A549 (cell line): Measurements from ENCODE around the gene CRIP2. TPM values are rescaled to one million over a fixed set of nuclear protein-coding genes. Genes with fewer than 3 reads are reported as not detected.

ENCODE experiments used
- ATAC-seq, 2 experiments: fragments of 200-7000 bp in 1 of 2; fragments of >200 bp in 1 of 2; cut with Nextera tagmentation in 1 of 2; cut with Tn5 transposase in 1 of 2; 3 replicates each; pipeline versions ENCODE4 v1.8.0 to v1.9.1; 2018 to 2020; ENCODE audit warnings: mild to moderate bottlenecking in 1 of 2, moderate library complexity in 1 of 2
- CTCF ChIA-PET: fragments of 300-600 bp; sonication (Branson Sonifier 250); formaldehyde crosslinking; extraction: SDS; loops from one replicate; lab custom pipeline; 2021; ENCODE audit warnings: antibody characterized with exemption, inconsistent platforms; lab: Yijun Ruan, JAX
- POLR2A ChIA-PET: fragments of 350-600 bp; formaldehyde crosslinking; extraction: SDS; loops from one replicate; lab custom pipeline; 2021; ENCODE audit warnings: antibody characterized with exemption, inconsistent platforms; lab: Yijun Ruan, JAX
- DNase-seq, 2 experiments: peaks; one replicate each; pipeline versions ENCODE4 v3.0.0 to v3.0.0-alpha.2; 2011 to 2016; ENCODE audit warnings: low read depth in 1 of 2, low spot score in 1 of 2
- FAIRE-seq: peaks from 2 replicates; lab custom pipeline; 2011; peaks lifted over from hg19 to GRCh38; lab: Jason Lieb, UNC
- H3K27ac ChIP-seq, 2 experiments: fragments of >200 bp; sonication (Bioruptor Twin); formaldehyde crosslinking; 3 replicates each; pipeline ENCODE4 v1.5.1; 2016 to 2017
- H3K4me1 ChIP-seq: fragments of >200 bp; sonication (Bioruptor Twin); formaldehyde crosslinking; 3 replicates; pipeline ENCODE4 v1.6.1; 2016
- H3K4me2 ChIP-seq: fragments of >200 bp; sonication (Bioruptor Twin); formaldehyde crosslinking; 3 replicates; pipeline ENCODE4 v1.6.1; 2016
- H3K4me3 ChIP-seq: fragments of >200 bp; sonication (Bioruptor Twin); formaldehyde crosslinking; 3 replicates; pipeline ENCODE4 v1.5.1; 2016
- H3K9me3 ChIP-seq: fragments of >200 bp; sonication (Bioruptor Twin); formaldehyde crosslinking; 3 replicates; pipeline ENCODE4 v1.6.1; 2016
- BHLHE40 ChIP-seq: IDR thresholded peaks from 2 replicates; pipeline ENCODE4 v1.6.1; 2012; ENCODE audit warnings: low read depth, low read length, inconsistent platforms
- CBX2 ChIP-seq: fragments of 200-600 bp; sonication (generic); IDR thresholded peaks from 2 replicates; pipeline ENCODE4 v1.6.1; 2016; ENCODE audit warnings: low read depth, mild to moderate bottlenecking, borderline replicate concordance
- CEBPB ChIP-seq, 2 experiments: fragments of >200 bp in 1 of 2; sonication (Bioruptor Twin) in 1 of 2; formaldehyde crosslinking in 1 of 2; IDR thresholded peaks; 2 replicates each; pipeline ENCODE4 v1.6.1; 2012 to 2016
- CHD2 ChIP-seq: fragments of 150-350 bp; IDR thresholded peaks from 2 replicates; pipeline ENCODE4 v1.6.1; 2014; ENCODE audit warnings: low read length; ENCODE audit not compliant: partially characterized antibody
- CHD4 ChIP-seq: fragments of 200-600 bp; sonication (generic); IDR thresholded peaks from 2 replicates; pipeline ENCODE4 v1.6.1; 2016; ENCODE audit warnings: antibody characterized with exemption, mild to moderate bottlenecking, borderline replicate concordance
- EHF ChIP-seq: fragments of 250-450 bp; sonication (Bioruptor Pico); IDR thresholded peaks from 2 replicates; pipeline ENCODE4 v1.5.0; 2020; ENCODE audit warnings: mild to moderate bottlenecking
- EHMT2 ChIP-seq: fragments of 200-600 bp; sonication (generic); IDR thresholded peaks from 2 replicates; pipeline ENCODE4 v1.6.1; 2016; ENCODE audit warnings: antibody characterized with exemption, low read depth, mild to moderate bottlenecking, moderate library complexity
- FOSB ChIP-seq: fragments of 250-450 bp; sonication (Bioruptor Pico); IDR thresholded peaks from 2 replicates; pipeline ENCODE4 v1.5.0; 2020; ENCODE audit warnings: mild to moderate bottlenecking, moderate library complexity
- FOXS1 ChIP-seq: fragments of 250-450 bp; sonication (Bioruptor Pico); IDR thresholded peaks from 2 replicates; pipeline ENCODE4 v1.5.0; 2020; ENCODE audit warnings: mild to moderate bottlenecking, moderate library complexity
- HDAC2 ChIP-seq: fragments of 200-600 bp; sonication (generic); IDR thresholded peaks from 2 replicates; pipeline ENCODE4 v1.6.1; 2016
- HOXB13 ChIP-seq: fragments of 250-450 bp; sonication (Bioruptor Pico); IDR thresholded peaks from 2 replicates; pipeline ENCODE4 v1.5.0; 2020; ENCODE audit warnings: low read depth, mild to moderate bottlenecking, moderate library complexity
- HOXB5 ChIP-seq: fragments of 250-450 bp; sonication (Bioruptor Pico); IDR thresholded peaks from 2 replicates; pipeline ENCODE4 v1.5.0; 2020; ENCODE audit warnings: mild to moderate bottlenecking, moderate library complexity
- MYC ChIP-seq: IDR thresholded peaks from 2 replicates; pipeline ENCODE4 v1.6.1; 2012; ENCODE audit warnings: mild to moderate bottlenecking, inconsistent platforms, low read length, improper control_type of control experiment, borderline replicate concordance
- NFE2L2 ChIP-seq: fragments of 150-350 bp; conservative IDR thresholded peaks from 2 replicates; pipeline ENCODE4 v1.6.1; 2014; ENCODE audit warnings: low read length
- POLR2A ChIP-seq: IDR thresholded peaks from 2 replicates; pipeline ENCODE4 v1.6.1; 2012; ENCODE audit warnings: mild to moderate bottlenecking, low read length
- POLR2AphosphoS2 ChIP-seq: conservative IDR thresholded peaks from 2 replicates; pipeline ENCODE4 v1.6.1; 2012; ENCODE audit warnings: low read length, improper control_type of control experiment, inconsistent platforms
- RAD21 ChIP-seq, 2 experiments: fragments of >200 bp in 1 of 2; sonication (Bioruptor Twin) in 1 of 2; formaldehyde crosslinking in 1 of 2; IDR thresholded peaks in 1 of 2; conservative IDR thresholded peaks in 1 of 2; 2 replicates in 1 of 2; 3 replicates in 1 of 2; pipeline ENCODE4 v1.6.1; 2012 to 2018; ENCODE audit warnings: inconsistent platforms in 1 of 2
- RARB ChIP-seq: fragments of 250-450 bp; sonication (Bioruptor Pico); IDR thresholded peaks from 2 replicates; pipeline ENCODE4 v1.8.0; 2021; ENCODE audit warnings: mild to moderate bottlenecking, moderate library complexity
- SREBF2 ChIP-seq: fragments of 450-650 bp; IDR thresholded peaks from 2 replicates; pipeline ENCODE4 v1.6.1; 2014; ENCODE audit warnings: mild to moderate bottlenecking, moderate library complexity
- ZC3H11A ChIP-seq: fragments of 450-650 bp; IDR thresholded peaks from 2 replicates; pipeline ENCODE4 v1.6.1; 2014; ENCODE audit warnings: antibody characterized with exemption, mild to moderate bottlenecking
- ZNF302 ChIP-seq: fragments of 250-450 bp; sonication (Bioruptor Pico); IDR thresholded peaks from 2 replicates; pipeline ENCODE4 v1.9.0; 2021; ENCODE audit warnings: inconsistent platforms, mild to moderate bottlenecking, moderate library complexity
- WGBS: methylation state at CpG from one replicate; pipeline ENCODE4 v1.1.6; 2017; ENCODE audit errors: missing lambda C conversion rate; 5-methylcytosine and 5-hydroxymethylcytosine counted together
- polyA plus RNA-seq, 4 experiments: library from polyadenylated mRNA; depleted of rRNA in 3 of 4; stranded (reverse); fragments of >200 nt; fragmentation: RNase III in 1 of 4; extraction: RNeasy Plus Mini Kit Qiagen cat#74134 plus additional on column Dnase treatment in 1 of 4; gene quantifications; 2 replicates in 3 of 4; 3 replicates in 1 of 4; pipeline ENCODE4 v1.2.3, GENCODE V29; 2011 to 2017
- TF ChIP-seq, protein P1 (sequence below): IDR thresholded peaks from 2 replicates; pipeline ENCODE4 v1.6.1; 2012; ENCODE audit warnings: low read depth, borderline replicate concordance
- TF ChIP-seq, protein P2 (sequence below): fragments of >200 bp; sonication (Bioruptor Twin); formaldehyde crosslinking; IDR thresholded peaks from 2 replicates; pipeline ENCODE4 v1.6.1; 2016
- TF ChIP-seq, protein P3 (sequence below): fragments of 200-600 bp; sonication (generic); IDR thresholded peaks from 2 replicates; pipeline ENCODE4 v1.6.1; 2016; ENCODE audit warnings: antibody characterized with exemption, mild to moderate bottlenecking, moderate library complexity
- TF ChIP-seq, protein P4 (sequence below): fragments of >200 bp; sonication (Bioruptor Twin); formaldehyde crosslinking; IDR thresholded peaks from 3 replicates; pipeline ENCODE4 v1.5.1; 2016
- TF ChIP-seq, protein P5 (sequence below): IDR thresholded peaks from 2 replicates; pipeline ENCODE4 v1.6.1; 2012
- TF ChIP-seq, protein P6 (sequence below): fragments of 450-650 bp; IDR thresholded peaks from 2 replicates; pipeline ENCODE4 v1.6.1; 2014; ENCODE audit warnings: antibody characterized with exemption

CRIP2 gene
- polyA plus RNA-seq, 2 of the 4 experiments (the other 2 are of a cell fraction): 41.0 to 67.3 TPM

DNA sequence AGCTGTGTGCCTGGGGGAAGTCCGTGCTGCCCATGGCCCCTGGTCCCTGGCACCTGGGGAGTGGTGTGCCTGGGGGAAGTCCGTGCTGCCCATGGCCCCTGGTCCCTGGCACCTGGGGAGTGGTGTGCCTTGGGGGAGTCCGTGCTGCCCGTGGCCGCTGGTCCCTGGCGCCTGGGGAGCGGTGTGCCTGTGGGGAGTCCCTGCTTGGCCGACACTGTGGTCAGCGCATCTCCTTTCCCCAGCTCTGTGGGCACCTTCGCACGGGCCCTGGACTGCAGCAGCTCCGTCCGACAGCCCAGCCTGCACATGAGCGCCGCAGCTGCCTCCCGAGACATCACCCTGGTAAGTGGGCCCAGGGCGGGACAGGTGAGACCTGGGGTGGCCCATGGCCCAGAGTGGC is 14.5 kb upstream of the CRIP2 start:
- Histone ChIP-seq H3K4me2 (no peak overlapping the region), H3K4me3 (no peak overlapping the region), H3K4me1 (peaks cover 3% of the 10 kb centered on the region; the same call in 2 of the 3 replicates), H3K27ac (no peak overlapping the region), H3K9me3 (no peaks in the 10 kb centered on the region)
- TF ChIP-seq CEBPB (IDR thresholded peaks at IDR 0.05) (no peak), HOXB13 (CRISPR knock-in tag) (no peak), CBX2 (no peak), NFE2L2 (no peak), POLR2A (no peak), ZNF302 (CRISPR knock-in tag) (no peak), MYC (no peak), RARB (CRISPR knock-in tag) (no peak), FOSB (no peak), POLR2AphosphoS2 (no peak), BHLHE40 (no peak), EHMT2 (no peak), CHD2 (no peak), EHF (CRISPR knock-in tag) (no peak)
- TF ChIP-seq, protein P1, sequence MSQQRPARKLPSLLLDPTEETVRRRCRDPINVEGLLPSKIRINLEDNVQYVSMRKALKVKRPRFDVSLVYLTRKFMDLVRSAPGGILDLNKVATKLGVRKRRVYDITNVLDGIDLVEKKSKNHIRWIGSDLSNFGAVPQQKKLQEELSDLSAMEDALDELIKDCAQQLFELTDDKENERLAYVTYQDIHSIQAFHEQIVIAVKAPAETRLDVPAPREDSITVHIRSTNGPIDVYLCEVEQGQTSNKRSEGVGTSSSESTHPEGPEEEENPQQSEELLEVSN: no peak
- TF ChIP-seq, protein P2, sequence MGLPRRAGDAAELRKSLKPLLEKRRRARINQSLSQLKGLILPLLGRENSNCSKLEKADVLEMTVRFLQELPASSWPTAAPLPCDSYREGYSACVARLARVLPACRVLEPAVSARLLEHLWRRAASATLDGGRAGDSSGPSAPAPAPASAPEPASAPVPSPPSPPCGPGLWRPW: no peak
- TF ChIP-seq, protein P3, sequence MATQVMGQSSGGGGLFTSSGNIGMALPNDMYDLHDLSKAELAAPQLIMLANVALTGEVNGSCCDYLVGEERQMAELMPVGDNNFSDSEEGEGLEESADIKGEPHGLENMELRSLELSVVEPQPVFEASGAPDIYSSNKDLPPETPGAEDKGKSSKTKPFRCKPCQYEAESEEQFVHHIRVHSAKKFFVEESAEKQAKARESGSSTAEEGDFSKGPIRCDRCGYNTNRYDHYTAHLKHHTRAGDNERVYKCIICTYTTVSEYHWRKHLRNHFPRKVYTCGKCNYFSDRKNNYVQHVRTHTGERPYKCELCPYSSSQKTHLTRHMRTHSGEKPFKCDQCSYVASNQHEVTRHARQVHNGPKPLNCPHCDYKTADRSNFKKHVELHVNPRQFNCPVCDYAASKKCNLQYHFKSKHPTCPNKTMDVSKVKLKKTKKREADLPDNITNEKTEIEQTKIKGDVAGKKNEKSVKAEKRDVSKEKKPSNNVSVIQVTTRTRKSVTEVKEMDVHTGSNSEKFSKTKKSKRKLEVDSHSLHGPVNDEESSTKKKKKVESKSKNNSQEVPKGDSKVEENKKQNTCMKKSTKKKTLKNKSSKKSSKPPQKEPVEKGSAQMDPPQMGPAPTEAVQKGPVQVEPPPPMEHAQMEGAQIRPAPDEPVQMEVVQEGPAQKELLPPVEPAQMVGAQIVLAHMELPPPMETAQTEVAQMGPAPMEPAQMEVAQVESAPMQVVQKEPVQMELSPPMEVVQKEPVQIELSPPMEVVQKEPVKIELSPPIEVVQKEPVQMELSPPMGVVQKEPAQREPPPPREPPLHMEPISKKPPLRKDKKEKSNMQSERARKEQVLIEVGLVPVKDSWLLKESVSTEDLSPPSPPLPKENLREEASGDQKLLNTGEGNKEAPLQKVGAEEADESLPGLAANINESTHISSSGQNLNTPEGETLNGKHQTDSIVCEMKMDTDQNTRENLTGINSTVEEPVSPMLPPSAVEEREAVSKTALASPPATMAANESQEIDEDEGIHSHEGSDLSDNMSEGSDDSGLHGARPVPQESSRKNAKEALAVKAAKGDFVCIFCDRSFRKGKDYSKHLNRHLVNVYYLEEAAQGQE: no peak
- TF ChIP-seq, protein P4, sequence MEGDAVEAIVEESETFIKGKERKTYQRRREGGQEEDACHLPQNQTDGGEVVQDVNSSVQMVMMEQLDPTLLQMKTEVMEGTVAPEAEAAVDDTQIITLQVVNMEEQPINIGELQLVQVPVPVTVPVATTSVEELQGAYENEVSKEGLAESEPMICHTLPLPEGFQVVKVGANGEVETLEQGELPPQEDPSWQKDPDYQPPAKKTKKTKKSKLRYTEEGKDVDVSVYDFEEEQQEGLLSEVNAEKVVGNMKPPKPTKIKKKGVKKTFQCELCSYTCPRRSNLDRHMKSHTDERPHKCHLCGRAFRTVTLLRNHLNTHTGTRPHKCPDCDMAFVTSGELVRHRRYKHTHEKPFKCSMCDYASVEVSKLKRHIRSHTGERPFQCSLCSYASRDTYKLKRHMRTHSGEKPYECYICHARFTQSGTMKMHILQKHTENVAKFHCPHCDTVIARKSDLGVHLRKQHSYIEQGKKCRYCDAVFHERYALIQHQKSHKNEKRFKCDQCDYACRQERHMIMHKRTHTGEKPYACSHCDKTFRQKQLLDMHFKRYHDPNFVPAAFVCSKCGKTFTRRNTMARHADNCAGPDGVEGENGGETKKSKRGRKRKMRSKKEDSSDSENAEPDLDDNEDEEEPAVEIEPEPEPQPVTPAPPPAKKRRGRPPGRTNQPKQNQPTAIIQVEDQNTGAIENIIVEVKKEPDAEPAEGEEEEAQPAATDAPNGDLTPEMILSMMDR: no peak
- TF ChIP-seq, protein P5, sequence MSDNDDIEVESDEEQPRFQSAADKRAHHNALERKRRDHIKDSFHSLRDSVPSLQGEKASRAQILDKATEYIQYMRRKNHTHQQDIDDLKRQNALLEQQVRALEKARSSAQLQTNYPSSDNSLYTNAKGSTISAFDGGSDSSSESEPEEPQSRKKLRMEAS: no peak
- no peak for DNase-seq
- ATAC-seq: no peak
- ChIA-PET CTCF (interaction anchor here (1.3 to 1.8 kb wide), 2 partner anchors 12 to 29 kb away, joined by 3 to 6 read pairs; no protein-coding TSS in a partner anchor), POLR2A (no interaction called here)
- no peak for FAIRE-seq
- WGBS: 92% methylated on average over 6 of the region's 17 CpGs

DNA sequence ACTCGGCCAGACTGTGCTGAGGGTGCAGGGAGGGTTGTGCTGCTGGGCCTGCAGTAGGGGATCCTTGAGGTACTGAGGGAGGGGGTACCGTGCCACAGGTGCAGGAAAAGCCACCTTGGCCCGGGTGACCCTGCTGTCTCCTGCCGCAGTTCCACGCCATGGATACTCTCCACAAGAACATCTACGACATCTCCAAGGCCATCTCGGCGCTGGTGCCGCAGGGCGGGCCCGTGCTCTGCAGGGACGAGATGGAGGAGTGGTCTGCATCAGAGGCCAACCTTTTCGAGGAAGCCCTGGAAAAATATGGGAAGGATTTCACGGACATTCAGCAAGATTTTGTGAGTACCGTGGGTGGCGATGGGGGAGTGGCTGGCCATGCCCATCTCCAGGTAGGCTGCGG is 14.0 kb upstream of the CRIP2 start:
- no peak overlapping the region for H3K4me2 ChIP-seq
- 89% methylated on average over 15 of the region's 17 CpGs for WGBS
- no peaks in the 10 kb centered on the region for H3K9me3 ChIP-seq
- no peak for ATAC-seq
- ChIA-PET POLR2A (no interaction called here), CTCF (interaction anchor here (1.3 to 3.5 kb wide), 3 partner anchors 12 to 29 kb away, joined by 3 to 14 read pairs (median 6); no protein-coding TSS in a partner anchor)
- no peak for DNase-seq
- no peak for TF ChIP-seq POLR2A
- TF ChIP-seq CHD2: no peak
- no peak for TF ChIP-seq EHMT2
- TF ChIP-seq, protein P6, sequence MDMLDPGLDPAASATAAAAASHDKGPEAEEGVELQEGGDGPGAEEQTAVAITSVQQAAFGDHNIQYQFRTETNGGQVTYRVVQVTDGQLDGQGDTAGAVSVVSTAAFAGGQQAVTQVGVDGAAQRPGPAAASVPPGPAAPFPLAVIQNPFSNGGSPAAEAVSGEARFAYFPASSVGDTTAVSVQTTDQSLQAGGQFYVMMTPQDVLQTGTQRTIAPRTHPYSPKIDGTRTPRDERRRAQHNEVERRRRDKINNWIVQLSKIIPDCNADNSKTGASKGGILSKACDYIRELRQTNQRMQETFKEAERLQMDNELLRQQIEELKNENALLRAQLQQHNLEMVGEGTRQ: no peak
- TF ChIP-seq RAD21 (conservative IDR thresholded peaks at IDR 0.05 in 1 of 2, IDR thresholded peaks at IDR 0.05 in 1 of 2): no peak
- TF ChIP-seq CHD4: no peak
- TF ChIP-seq ZC3H11A: no peak
- no peak for TF ChIP-seq HOXB5 (CRISPR knock-in tag)
- TF ChIP-seq HDAC2: no peak
- TF ChIP-seq FOXS1: no peak
- TF ChIP-seq, protein P5: no peak
- no peak for TF ChIP-seq SREBF2
- H3K4me1 ChIP-seq: peaks cover 8% of the 10 kb centered on the region
- FAIRE-seq: no peak
- no peak overlapping the region for H3K4me3 ChIP-seq
- H3K27ac ChIP-seq: no peak overlapping the region
